Smooth muscle cell of the brain vasculature (primary cell): Measurements from ENCODE around the gene ANKFN1.

ENCODE experiments used
- DNase-seq: peaks from one replicate; pipeline ENCODE4 v3.0.0-alpha.2; 2012; ENCODE audit warnings: low read depth, low spot score

ANKFN1 gene

DNA sequence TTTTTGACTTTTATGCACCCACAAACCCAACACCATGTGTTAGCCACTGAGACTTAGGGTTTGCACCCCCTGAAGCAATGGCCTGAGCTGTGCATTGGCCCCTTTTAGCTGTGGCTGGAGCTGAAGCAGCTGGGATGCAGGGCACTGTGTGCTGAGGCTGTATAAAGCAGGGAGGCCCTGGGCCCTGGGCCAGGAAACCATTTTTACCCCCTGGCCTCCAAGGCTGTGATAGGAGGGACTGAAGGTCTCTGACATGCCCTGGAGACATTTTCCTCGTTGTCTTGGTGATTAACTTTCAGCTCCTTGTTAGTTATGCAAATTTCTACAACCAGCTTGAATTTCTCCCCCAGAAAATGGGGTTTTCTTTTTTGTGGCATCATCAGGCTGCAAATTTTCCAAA is 6.7 kb upstream of the ANKFN1 start:
- DNase-seq, result no peak

DNA sequence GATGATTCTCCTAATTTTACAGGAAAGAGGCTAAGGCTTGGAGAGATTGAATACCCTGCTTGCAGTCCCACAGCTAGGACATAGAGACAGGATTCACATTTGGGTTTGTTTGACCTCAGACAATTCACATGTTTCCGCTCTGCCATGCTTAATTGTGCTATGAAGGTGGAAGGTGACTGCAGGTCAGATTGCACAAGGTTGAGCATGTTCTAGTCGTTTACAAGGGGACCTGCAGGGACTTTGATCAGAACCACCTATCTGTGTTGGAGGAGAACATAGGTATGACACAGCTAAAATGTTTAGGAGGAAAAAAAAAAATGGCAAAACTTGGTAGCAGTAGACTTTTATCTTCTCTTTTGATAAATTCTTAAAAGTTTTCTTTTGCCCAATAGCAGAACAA is 4.9 kb upstream of the ANKFN1 start:
- no peak for DNase-seq

DNA sequence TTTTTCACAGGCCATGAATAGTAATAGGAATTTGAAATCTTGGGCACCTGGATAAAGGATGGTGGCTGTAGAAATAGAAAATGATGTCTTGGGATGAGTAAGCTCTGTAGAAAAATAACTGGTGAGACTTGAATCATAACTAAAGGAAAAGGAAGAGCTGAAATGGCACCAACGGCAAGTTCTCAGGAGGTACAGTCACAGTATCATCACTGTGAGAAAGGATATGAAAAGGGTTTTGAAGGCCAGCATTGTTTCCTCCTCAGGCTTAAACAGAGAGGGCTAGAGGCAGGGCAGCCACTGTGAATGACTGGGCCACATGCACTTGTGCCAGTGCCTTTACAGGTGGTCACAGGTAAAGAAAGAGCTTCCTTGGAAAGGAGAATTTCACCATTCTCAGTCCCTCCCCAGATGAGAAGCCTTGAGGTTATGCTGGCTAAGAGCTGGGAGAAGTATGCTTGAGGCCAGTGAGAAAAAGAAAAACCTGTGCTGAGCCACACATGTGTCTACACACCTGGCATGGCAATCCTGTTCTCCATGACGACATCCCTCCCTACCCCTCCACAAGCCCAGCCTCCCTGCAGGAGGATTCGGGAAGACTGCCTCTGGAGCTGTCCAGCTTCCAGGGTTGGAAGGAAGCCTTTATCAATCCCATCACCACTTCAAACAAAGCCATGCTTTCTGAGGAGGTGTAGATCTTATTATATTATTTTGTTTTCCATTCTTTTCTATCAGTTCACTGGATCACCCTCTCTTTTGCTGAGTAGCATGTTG is 3.8 kb upstream of the ANKFN1 start:
- no peak for DNase-seq

DNA sequence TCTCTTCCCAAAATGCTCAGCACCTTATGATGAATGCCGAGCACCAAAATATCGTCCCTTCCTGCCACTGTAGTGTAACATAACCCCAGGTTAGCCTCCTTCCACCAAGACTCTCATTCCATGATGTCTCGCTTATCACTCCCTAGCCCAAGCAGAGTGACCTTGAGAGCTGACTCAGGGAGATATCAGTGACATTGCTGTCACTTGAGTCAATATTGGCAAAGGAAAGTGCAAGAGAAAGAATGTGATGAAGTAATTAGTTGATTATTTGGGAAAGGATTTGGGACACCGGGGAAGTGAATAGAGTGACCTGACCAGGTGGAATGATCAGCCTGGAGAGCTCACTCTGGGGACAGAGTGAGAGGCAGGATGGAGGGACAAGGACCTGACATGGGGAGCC is 2.6 kb upstream of the ANKFN1 start:
- DNase-seq, result no peak

DNA sequence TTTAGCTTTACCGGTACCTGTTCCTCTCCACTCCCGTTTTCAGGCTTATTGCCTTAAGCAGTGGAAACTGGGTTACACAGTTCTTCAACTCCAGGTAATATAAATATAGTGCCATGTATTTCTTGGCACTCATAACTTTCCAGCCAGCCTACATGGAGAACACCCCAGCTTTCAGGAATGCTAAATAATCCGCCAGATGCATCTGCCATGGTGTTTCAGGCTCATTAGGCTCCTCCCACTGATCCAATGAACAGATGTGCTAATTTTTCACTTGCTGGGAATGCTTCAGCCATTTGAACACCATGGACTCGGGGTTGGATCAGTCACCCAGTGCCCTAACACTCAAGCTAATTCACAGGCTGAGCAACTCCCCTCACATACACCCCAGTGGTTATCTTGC is 4.6 kb downstream of the ANKFN1 start:
- no peak for DNase-seq

DNA sequence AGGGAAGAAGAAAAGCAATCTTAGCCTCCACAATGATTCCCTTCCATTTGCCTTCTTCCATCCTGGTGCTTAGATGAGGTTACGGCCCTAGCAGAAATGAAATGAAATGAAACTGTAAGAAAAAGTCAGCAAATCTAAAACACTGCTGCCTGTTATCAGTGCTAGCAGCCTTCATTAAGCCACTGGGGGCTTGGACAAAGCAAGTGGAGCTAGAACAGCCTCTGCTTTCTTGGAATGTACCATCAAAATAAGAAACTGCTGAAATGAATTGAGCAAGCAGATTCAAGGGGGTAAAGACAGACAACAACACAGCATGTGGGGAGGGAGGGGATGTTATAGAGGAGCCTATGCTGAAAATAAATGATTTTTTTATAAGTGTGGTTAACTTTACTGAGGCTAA is 5.1 kb downstream of the ANKFN1 start:
- no peak for DNase-seq

DNA sequence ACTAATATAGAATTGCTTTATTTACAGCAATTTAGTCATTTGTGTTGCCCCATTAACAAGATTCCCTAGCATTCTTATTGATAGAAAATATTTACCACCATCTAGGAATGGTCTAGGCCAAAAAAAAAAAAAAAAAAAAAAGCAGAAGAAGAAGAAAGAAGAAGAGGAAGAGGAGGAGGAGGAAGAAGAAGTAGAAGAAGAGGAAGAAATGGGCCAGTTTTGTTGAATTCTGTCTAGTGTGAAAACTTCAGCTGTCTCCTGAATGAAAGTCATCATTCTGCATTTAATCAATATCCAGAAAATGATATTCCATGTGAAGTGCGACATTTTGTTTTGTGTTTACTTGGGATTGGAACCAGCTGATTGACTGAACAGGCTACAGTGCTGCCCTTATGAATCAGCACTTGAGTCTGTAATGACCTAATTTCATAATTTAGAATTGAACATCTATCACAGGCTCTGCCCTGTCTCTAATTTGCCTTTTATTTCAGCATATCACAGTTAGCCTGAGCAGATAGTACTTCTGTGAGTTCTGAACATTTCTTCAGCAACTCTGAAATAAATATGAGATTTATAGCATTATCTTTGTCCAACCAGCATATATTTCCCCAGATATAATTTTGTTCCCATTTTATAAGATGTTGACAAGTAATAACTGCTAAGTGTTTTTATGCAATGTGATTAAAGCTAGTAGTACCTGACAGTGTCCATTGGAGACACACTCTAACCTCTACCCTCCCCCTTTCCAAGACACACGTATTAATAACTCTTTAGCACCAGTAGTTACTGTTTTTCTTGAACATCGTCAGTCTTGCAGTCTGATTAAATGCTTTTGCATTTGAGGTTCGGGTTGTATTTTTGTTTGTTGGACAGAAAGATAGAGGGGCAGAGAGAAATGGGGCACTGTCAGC is 5.9 kb downstream of the ANKFN1 start:
- DNase-seq, result no peak

DNA sequence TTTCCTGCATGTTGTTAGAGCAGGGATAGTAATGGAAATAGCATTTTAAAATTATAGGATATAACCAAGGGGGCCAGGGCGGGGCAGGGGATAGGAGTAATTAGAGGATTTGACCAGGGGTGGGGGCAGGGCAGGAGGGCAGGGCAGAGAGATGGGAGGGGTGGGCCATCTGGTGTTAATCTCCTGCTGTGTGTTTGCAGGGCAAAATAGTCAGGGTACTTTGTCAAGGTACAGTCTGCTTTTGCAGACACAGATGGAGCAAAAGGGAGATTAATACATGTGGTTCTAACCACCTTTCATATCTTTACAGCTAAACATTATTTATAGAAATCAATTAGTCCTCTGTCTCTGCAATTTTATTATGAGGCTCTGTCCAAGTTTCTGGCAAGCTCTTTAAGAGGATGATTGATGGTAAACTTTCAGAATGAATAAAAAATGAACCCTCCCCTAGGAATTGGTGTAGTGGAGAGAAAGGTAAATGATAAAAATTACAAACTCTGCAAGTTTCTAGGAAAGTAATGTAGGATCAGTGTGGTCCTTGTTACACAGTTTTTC is 6.6 kb downstream of the ANKFN1 start:
- no peak for DNase-seq

DNA sequence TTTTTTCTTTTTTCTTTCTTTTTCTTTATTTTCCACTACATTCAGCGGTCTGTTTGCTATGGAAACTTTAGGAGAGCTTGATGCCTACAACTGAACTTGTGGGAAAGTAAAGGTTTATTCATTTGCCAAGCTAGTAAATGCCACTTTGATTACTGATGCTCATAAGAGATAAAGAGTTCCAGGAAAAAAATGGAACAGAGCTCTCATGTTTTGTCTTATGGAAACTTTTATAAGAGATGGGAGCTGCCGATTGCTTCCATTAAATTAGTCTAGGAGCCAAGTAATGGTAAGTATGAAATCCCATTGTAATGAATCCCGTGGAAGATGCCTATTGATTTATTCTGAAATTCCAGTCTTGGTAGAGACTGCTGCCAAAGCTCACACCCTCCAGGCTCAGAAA is 7.1 kb downstream of the ANKFN1 start:
- no peak for DNase-seq

DNA sequence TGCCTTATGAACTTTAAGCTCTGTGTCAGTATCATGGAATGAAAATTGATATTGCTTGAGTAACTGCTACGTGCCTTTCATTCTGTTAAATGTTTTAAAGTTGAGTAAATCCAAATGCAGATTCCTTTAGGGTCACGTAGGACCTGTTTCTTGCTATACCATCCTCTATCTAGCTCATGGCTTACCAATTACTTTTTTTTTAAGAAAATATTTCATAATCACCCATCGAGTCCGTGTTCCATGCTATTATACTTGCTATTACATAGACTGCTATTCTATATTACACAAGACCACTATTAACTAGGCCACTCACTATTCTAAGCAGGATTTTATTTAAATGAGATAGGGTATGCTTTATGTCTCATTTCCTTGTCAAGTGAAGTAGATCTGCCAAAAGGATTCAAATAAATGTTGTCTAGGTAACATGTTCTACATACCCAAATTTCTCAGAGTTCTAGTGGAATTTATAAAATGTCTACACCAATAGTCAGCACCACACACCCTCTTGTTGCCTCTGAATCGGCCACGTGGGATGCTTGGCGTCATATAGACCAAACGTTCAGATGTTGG is 11.9 kb downstream of the ANKFN1 start:
- no peak for DNase-seq

DNA sequence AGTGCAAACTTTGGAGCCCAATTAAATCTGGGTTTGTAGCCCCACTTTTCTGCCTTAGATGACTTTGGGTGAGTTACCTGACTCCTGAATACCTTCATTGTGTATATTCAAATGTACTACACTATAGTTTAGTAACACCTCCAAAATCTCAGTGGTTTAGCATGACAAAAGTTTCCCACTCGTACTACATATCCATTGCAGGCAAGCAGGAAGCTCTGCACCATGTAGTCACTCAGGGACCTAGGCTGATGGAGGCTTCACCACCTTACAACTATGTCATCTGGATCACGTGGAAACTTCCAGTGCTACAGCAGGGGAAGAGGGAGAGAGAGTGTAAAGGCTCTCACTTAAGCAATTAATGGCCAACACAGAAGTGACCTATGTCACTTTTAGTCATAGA is 14.2 kb downstream of the ANKFN1 start:
- no peak for DNase-seq

DNA sequence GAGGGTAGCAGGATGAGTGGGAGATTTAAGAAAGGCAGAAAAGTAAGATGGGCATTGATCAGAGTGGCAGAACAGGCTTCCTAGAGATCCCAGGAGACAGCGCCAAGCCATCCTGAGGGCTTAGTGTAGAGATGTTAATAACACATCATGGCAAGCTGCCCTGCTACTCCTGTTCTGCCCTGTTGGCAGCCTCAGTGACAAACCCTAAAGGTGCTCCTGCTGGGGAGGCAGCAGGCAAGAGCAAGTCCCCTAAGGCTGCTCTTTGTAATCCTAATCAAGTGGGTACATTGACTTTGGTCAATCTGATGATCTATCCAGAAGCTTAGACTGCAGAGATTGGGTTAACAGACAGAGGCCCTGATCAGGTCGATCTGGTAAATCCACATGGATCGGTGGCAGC is 16.3 kb downstream of the ANKFN1 start:
- no peak for DNase-seq

DNA sequence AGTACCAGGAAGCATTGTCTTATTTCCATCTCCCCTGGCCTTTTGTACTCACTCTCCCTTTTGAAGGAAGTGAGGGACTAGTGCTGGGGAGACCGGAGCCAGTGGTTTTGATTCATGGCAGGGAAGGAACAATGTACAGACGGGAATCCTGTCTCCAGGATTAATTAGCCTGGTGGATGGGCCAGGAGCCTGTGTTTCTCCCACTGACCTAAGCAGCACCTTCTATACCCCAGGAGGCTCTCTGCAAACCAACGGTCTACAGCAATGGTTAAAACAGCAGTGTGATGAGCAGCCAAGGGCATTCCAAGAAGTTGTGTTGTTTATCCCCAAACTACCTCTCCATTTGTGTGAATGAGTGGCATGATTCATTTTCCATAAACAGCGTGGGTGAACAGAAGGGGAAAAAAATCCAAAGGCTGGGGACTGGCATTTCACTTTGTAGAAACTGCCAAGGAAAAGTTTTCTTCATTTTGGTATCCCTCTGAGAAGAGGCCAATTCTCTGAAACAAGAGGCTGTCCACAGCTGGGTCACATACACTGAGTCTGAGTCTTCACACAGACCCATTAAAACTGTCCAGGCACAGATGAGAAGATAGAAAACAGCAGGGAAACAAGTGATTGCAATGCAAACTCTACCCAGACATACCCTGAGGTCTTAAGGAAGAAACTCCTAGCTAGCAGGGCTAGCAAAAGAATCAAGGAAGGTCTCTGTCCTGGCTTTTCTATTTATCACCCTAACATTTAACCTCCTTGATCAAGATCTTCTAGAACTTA is 18.1 kb downstream of the ANKFN1 start:
- DNase-seq, result no peak

DNA sequence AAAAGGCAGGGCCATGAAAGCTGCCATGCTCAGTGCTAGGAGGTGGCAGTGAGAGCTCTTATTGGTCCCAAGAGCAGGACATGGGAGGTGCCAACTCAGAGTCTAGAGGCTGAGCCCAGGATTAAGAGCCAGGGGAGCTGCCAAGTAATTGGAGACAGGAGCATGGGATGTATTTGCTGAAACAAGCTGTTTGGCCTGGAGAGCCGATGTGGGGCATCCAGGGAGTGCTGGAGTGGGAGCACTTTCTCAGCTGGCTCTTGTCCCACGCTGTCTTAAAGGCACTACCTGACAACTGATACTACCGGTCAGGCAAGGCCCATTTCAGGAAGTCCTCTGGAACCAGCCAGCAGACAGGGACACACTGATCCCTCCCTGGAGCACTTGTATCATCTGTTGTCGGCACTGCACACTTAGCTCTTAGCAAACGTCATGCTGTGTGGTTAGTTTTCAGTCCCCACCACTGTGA is 19.3 kb downstream of the ANKFN1 start:
- DNase-seq, result no peak

DNA sequence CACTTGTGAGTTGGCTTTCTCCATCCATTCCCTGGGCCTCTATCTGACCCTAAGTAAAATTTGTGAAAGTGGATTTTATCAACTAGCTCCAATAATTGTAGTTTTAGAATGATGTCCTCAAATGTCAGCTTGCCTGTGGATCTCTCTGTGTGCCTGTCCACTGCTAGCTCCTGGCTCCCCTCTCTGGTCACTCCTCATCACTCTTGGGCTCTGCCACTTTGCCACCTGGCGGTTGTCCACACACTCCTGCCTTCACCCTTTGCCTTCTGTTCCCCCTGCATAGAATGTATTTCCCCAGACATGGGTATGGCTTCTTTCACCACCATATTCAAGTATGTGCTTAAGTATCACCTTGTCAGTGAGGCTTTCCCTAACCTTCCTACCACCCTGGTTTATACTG is 19.8 kb downstream of the ANKFN1 start:
- no peak for DNase-seq

DNA sequence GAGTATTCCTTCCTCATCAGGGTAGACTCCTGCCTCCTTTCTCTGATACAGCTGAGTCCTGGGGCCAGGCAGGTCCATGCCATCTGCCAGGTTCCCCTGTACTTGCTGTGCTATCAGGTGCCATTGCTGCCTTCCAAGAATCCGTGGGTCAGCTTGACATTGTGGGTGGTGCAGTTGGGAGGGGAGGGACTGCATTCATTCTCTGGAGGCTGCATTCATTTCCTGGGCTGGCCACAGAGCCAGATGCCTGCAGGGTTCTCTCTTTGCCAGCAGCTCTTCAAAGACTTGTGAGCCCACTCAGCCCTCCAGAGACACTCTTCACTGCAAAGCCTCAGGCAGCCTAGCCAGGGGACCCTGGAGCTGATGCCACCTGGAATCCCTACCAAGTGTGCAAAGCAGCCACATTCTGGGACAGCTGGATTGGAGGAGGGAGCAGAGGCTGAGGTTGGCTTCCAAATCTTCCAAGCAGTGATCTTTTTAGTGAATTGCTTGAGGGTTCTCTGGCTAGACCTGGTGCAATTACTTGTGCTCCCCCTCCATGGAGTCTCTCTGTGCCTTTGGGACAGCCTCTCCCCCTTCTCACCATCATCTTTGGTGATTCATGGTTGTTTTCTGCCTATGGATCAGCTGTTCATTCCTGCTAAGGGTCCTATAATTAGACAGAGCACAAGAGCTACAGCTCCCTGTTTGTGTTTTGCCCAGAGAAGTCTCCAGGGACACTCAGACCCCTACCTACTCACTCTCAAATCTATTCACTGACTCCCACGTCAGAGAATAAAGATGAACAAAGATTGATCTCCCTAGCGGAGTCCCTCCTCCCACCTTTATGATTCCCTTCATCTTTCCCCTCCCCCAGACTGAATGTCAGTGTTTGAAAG is 20.9 kb downstream of the ANKFN1 start:
- no peak for DNase-seq

DNA sequence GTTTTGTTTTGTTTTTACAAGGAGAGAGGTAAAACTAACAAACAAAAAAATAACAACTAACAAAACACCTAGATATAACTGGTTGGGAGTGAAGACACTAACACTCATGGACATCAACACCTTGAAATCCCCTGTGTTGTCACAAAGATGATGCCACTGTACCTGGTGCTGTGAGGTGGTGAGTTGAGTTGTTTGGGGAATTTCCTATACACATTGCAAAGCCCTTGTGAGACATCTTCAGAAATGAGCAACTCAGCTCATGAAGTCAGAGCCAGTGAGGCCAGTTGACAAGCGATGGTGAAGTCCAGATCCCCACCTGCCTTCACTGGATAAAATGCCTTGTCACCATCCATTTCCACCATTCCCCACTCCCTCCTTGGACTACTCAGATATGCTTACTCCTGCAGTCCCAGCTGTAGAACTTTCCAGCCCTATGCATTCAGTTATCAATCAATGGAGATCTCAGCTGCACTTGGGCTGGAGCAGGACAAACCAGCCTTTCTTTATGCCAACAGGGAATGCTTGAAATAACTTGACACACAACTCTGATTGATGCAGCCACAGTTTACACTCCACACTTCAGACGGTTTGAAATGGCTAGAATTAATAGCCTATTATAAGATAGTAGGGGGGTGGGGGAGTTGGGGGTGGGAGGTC is 22.2 kb downstream of the ANKFN1 start:
- DNase-seq, result no peak

DNA sequence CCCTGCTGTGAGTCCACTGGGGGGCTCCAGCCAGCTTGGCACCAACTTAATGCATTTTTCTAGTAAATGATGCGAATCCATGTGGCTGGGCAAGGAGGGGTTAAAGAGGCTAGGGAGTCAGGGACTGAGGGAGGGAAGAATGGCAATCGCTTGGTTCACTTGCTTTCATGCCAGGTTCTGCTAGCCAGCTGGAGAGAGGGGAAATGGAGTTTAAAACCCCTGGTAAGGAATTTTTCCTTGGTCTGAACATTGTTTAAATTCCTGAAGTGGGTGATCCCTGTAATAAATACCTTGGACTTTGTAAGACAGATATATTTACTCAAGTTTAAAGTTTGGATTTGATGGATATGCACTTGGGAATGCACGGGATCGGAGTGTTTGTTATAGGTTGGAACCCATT is 22.8 kb downstream of the ANKFN1 start:
- DNase-seq, result no peak

DNA sequence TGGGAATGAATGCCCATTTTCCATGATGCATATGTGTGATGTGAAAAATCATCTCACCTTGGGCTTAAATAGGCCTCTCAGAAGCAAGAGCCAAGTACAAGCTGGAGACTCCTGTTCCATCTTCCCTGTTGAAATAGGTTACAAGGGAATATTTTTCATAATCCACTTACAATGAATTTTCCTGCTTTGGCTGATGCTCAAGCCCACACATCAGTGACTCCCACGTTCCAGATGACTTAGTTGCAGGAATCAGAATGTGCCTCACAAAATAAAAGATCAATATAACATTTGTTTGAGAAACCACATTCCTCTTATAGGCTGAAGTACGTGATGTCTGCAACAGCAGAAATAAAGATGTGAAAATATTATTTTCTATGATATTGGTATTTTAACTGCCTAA is 24.1 kb downstream of the ANKFN1 start:
- no peak for DNase-seq

DNA sequence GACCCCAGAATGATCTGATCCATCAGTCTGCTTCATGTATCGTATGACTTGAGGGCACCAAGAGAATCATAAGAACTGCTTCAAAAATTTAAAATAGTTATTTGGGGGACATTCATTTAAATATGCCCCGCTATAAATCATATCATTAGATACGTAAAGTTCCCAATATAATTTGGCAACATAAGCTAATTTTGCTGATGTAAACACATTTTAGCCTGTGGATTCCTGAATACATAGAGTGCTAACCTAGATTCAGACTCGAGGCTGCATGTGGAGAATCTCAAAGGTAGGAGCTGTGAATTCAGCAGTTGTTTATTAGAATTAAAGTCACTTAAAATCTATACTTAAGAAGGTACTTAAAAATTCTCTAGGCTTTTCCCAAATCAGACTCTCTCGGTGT is 24.9 kb downstream of the ANKFN1 start:
- DNase-seq, result no peak
